Astrocyte (in vitro differentiated cells and primary cell): ENCODE data around the gene MKRN3. TPM values are rescaled to one million over a fixed set of nuclear protein-coding genes. Genes with fewer than 3 reads are reported as not detected.

Experiments
- DNase-seq: peaks from one replicate; pipeline ENCODE4 v3.0.0-alpha.2; 2010; ENCODE audit warnings: low read depth
- FAIRE-seq: peaks from 2 replicates; lab custom pipeline; 2011; peaks lifted over from hg19 to GRCh38; lab: Jason Lieb, UNC
- H2AFZ ChIP-seq: 2 replicates; pipeline ENCODE4 v1.6.0; 2012; ENCODE audit warnings: low read depth, low read length, inconsistent platforms
- H3K27ac ChIP-seq: 2 replicates; pipeline ENCODE4 v1.5.1; 2011; ENCODE audit warnings: low read depth, low read length, inconsistent platforms
- H3K27me3 ChIP-seq: 2 replicates; pipeline ENCODE4 v1.6.0; 2011; ENCODE audit warnings: low read length, inconsistent platforms; ENCODE audit not compliant: insufficient read depth
- H3K36me3 ChIP-seq: 2 replicates; pipeline ENCODE4 v1.5.1; 2011; ENCODE audit warnings: low read length, inconsistent platforms; ENCODE audit not compliant: insufficient read depth
- H3K4me1 ChIP-seq: 2 replicates; pipeline ENCODE4 v1.5.1; 2011; ENCODE audit warnings: low read length, inconsistent platforms; ENCODE audit not compliant: insufficient read depth
- H3K4me2 ChIP-seq: 2 replicates; pipeline ENCODE4 v1.6.0; 2012; ENCODE audit warnings: low read length, inconsistent platforms
- H3K4me3 ChIP-seq: 2 replicates; pipeline ENCODE4 v1.5.1; 2011; ENCODE audit warnings: low read depth, mild to moderate bottlenecking, low read length, inconsistent platforms; ENCODE audit not compliant: insufficient read depth
- H3K79me2 ChIP-seq: 2 replicates; pipeline ENCODE4 v1.6.0; 2012; ENCODE audit warnings: mild to moderate bottlenecking, low read length, inconsistent platforms; ENCODE audit not compliant: insufficient read depth
- H3K9ac ChIP-seq: 2 replicates; pipeline ENCODE4 v1.6.0; 2012; ENCODE audit warnings: mild to moderate bottlenecking, low read length, inconsistent platforms
- H3K9me3 ChIP-seq: 2 replicates; pipeline ENCODE4 v1.5.1; 2012; ENCODE audit warnings: low read depth, mild to moderate bottlenecking, low read length, inconsistent platforms; ENCODE audit not compliant: insufficient read depth
- H4K20me1 ChIP-seq: 2 replicates; pipeline ENCODE4 v1.6.0; 2012; ENCODE audit warnings: low read length, inconsistent platforms; ENCODE audit not compliant: insufficient read depth
- H3K27ac Mint-ChIP-seq: one replicate; pipeline ENCODE4 v1.8.0; 2021; ENCODE audit warnings: mild to moderate bottlenecking, mixed read lengths; ENCODE audit not compliant: unreplicated experiment
- H3K27me3 Mint-ChIP-seq: one replicate; pipeline ENCODE4 v1.8.0; 2021; ENCODE audit warnings: low read depth, mixed read lengths; ENCODE audit not compliant: unreplicated experiment
- H3K36me3 Mint-ChIP-seq: one replicate; pipeline ENCODE4 v1.8.0; 2021; ENCODE audit warnings: low read depth, mixed read lengths; ENCODE audit not compliant: unreplicated experiment
- H3K4me1 Mint-ChIP-seq: one replicate; pipeline ENCODE4 v1.8.0; 2021; ENCODE audit warnings: low read depth, mixed read lengths; ENCODE audit not compliant: unreplicated experiment
- H3K4me3 Mint-ChIP-seq: one replicate; pipeline ENCODE4 v1.8.0; 2021; ENCODE audit warnings: mild to moderate bottlenecking, moderate library complexity, mixed read lengths; ENCODE audit not compliant: unreplicated experiment
- H3K9me3 Mint-ChIP-seq: one replicate; pipeline ENCODE4 v1.8.0; 2021; ENCODE audit warnings: mild to moderate bottlenecking, mixed read lengths; ENCODE audit not compliant: unreplicated experiment
- CTCF ChIP-seq: IDR thresholded peaks from 2 replicates; pipeline ENCODE4 v1.5.1; 2011; ENCODE audit warnings: low read depth, mild to moderate bottlenecking, inconsistent platforms, low read length, moderate library complexity; ENCODE audit not compliant: insufficient read depth
- EZH2 ChIP-seq: IDR thresholded peaks from 2 replicates; pipeline ENCODE4 v1.6.1; 2012; ENCODE audit warnings: mild to moderate bottlenecking, low read length, inconsistent platforms; ENCODE audit not compliant: insufficient read depth
- total RNA-seq: library from RNA; stranded (reverse); gene quantifications from 2 replicates; pipeline ENCODE4 v1.2.1, GENCODE V29; 2021

MKRN3 gene
- total RNA-seq, 1 donor from 2014 or later = not detected

DNA sequence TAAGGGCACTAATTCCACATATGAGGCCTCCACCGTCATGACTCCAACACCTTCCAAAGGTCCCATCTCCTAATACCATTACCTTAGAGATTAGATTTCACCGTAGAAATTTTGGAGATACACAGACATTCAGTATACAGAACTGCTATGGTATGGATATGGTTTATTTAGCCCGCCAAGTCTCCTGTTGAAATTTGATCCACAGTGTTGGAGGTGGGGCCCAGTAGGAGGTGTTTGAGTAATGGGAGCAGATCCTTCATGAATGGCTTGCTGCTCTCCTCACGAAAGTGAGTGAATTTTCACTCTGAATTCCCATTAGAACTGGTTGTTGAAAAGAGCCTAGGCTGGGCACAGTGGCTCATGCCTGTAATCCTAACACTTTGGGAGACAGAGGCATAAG is 7.4 kb downstream of the MKRN3 start:
- no peak overlapping the region for H3K9ac ChIP-seq
- Mint-ChIP-seq H3K27me3 (no peaks in the 10 kb centered on the region), H3K4me3 (no peak overlapping the region), H3K4me1 (peaks cover 7% of the 10 kb centered on the region), H3K36me3 (no peaks in the 10 kb centered on the region), H3K9me3 (no peaks in the 10 kb centered on the region), H3K27ac (no peak overlapping the region)
- H3K27me3 ChIP-seq = no peaks in the 10 kb centered on the region
- H3K4me2 ChIP-seq = no peak overlapping the region
- H3K36me3 ChIP-seq = no peaks in the 10 kb centered on the region
- DNase-seq (no peak), FAIRE-seq (no peak)
- H2AFZ ChIP-seq = no peak overlapping the region
- no peaks in the 10 kb centered on the region for H3K9me3 ChIP-seq
- no peak overlapping the region for H3K4me3 ChIP-seq
- no peak overlapping the region for H3K27ac ChIP-seq
- H3K4me1 ChIP-seq = no peaks in the 10 kb centered on the region
- peaks cover 67% of the 10 kb centered on the region for H3K79me2 ChIP-seq
- no peak for TF ChIP-seq EZH2
- no peak for TF ChIP-seq CTCF
- no peaks in the 10 kb centered on the region for H4K20me1 ChIP-seq

- H3K27me3 ChIP-seq = no peaks in the 10 kb centered on the region
- no peak overlapping the region for H2AFZ ChIP-seq
- Mint-ChIP-seq H3K27me3 (no peaks in the 10 kb centered on the region), H3K27ac (no peak overlapping the region), H3K36me3 (no peaks in the 10 kb centered on the region), H3K4me1 (peaks cover 7% of the 10 kb centered on the region), H3K4me3 (no peak overlapping the region), H3K9me3 (no peaks in the 10 kb centered on the region)
- FAIRE-seq (no peak), DNase-seq (no peak)
- peaks cover 48% of the 10 kb centered on the region for H3K79me2 ChIP-seq
- no peak for TF ChIP-seq EZH2
- H3K27ac ChIP-seq = no peak overlapping the region
- H3K4me2 ChIP-seq = no peak overlapping the region
- H3K36me3 ChIP-seq = no peaks in the 10 kb centered on the region
- H4K20me1 ChIP-seq = no peaks in the 10 kb centered on the region
- no peak overlapping the region for H3K4me3 ChIP-seq
- H3K9ac ChIP-seq = no peak overlapping the region
- H3K4me1 ChIP-seq = no peaks in the 10 kb centered on the region
- H3K9me3 ChIP-seq = no peaks in the 10 kb centered on the region
Measured at GRCh38 chr15:23574742-23575141, 9.3 kb downstream of the MKRN3 start.

GRCh38 chr15:23576061-23576460 is 10.6 kb downstream of the MKRN3 start:
- H2AFZ ChIP-seq = no peak overlapping the region
- DNase-seq = no peak
- TF ChIP-seq CTCF (no peak), EZH2 (no peak)
- H3K79me2 ChIP-seq = peaks cover 34% of the 10 kb centered on the region
- H3K27ac ChIP-seq = no peak overlapping the region
- H3K36me3 ChIP-seq = no peaks in the 10 kb centered on the region
- H3K4me2 ChIP-seq = no peak overlapping the region
- Mint-ChIP-seq H3K9me3 (no peaks in the 10 kb centered on the region), H3K27me3 (no peaks in the 10 kb centered on the region), H3K4me3 (no peak overlapping the region), H3K36me3 (no peaks in the 10 kb centered on the region), H3K27ac (no peak overlapping the region), H3K4me1 (no peaks in the 10 kb centered on the region)
- H3K9ac ChIP-seq = no peak overlapping the region
- H3K4me1 ChIP-seq = no peaks in the 10 kb centered on the region
- H3K27me3 ChIP-seq = no peaks in the 10 kb centered on the region
- H3K9me3 ChIP-seq = no peaks in the 10 kb centered on the region
- no peak overlapping the region for H3K4me3 ChIP-seq
- no peak for FAIRE-seq
- no peaks in the 10 kb centered on the region for H4K20me1 ChIP-seq
